Measurements from ENCODE around the gene SLC28A1.
"Not testable (repeated sequence)": the region's sequence is repeated elsewhere in the genome, so short reads cannot be mapped to it uniquely, and the experiment has no call there.

Gene SLC28A1

GRCh38 chr15:84862214-84862975 is 22.1 kb upstream of the SLC28A1 start:
- no peak for DNase-seq

GRCh38 chr15:84863565-84864443 is 20.7 kb upstream of the SLC28A1 start:
- DNase-seq, result no peak

GRCh38 chr15:84864444-84864795 is 20.0 kb upstream of the SLC28A1 start:
- DNase-seq, result no peak

- DNase-seq, result no peak
Observed at GRCh38 chr15:84865074-84865569, 19.3 kb upstream of the SLC28A1 start.

DNA sequence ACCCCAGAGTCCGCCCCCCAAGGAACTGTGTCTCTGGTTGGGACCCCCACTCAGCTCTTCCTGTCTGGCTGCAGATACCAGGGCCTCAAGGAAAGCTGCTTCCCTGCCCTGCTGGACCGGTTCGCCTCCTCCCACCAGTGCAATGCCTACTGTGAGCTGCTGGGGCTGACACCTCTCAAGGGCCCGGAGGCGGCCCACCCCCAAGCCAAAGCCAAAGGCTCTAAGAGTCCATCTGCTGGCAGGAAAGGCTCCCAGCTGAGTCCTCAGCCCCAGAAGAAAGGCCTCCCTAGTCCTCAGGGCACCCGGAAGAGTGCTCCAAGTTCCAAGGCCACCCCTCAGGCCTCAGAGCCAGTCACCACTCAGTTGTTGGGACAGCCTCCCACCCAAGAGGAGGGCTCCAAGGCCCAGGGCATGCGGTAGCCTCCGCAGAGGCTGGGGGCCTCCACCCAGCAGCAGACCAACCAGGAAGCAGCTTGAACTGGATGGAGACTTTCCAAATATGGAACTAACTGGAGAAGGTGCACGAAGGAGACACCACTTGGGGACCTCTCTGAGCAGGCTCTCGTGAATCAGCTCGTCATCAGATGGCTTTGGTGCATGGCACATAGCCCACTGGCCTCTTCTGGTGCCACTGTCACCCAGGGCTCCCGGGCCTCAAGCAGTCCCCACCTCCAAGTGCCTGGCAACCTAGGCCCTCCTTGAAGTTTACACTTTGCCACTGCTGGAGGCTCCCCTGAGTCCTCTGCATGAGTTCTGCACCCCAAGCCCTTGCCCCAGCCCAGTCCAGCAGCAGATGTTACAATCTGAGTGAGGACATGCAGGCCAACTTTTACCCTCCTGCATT is 16.2 kb upstream of the SLC28A1 start:
- DNase-seq, result no peak

GRCh38 chr15:84869510-84869909 is 15.0 kb upstream of the SLC28A1 start:
- DNase-seq, result no peak

DNA sequence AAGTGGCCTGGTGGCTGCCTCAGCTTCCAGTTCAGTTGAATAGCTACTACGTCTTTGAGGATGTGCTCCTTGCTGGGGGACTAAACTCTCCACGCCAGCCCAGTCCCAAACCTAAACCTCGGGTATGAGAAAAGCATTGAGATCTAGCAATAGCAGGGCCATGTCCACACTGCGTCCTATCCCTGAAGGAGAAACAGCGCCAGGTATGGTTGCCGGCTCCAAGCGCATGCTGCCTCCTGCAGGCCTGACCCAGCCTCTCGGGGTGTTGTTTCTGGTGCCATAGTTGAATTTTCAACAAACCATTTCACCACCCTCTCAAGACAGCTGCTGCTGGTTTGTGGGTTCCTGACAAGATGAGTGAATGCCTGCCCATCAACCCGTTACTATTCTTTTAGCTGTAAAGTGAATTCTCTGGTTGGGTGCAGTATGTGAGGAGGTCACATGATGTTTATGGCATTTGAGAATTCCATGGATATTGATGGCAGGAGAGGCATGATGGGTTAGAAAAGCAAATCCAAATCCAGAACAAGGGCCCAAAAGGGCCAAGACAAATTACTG is 13.0 kb upstream of the SLC28A1 start:
- DNase-seq, result no peak

- no peak for DNase-seq
Observed at GRCh38 chr15:84872009-84872910, 12.2 kb upstream of the SLC28A1 start.

DNA sequence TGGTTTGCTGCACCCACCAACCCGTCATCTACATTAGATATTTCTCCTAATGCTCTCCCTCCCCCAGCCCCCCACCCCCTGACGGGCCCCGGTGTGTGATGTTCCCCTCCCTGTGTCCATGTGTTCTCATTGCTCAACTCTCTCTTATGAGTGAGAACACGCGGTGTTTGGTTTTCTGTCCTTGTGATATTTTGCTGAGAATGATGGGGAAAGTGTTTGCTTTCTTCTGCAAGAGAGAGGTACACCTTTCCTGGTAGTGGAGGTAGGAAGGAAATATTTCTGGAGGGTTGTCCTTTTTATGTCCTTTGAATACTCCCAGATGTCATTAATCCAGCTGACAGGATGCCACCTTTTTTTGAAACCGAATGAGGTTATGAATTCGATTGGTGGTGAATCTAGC is 10.5 kb upstream of the SLC28A1 start:
- DNase-seq, result no peak

DNA sequence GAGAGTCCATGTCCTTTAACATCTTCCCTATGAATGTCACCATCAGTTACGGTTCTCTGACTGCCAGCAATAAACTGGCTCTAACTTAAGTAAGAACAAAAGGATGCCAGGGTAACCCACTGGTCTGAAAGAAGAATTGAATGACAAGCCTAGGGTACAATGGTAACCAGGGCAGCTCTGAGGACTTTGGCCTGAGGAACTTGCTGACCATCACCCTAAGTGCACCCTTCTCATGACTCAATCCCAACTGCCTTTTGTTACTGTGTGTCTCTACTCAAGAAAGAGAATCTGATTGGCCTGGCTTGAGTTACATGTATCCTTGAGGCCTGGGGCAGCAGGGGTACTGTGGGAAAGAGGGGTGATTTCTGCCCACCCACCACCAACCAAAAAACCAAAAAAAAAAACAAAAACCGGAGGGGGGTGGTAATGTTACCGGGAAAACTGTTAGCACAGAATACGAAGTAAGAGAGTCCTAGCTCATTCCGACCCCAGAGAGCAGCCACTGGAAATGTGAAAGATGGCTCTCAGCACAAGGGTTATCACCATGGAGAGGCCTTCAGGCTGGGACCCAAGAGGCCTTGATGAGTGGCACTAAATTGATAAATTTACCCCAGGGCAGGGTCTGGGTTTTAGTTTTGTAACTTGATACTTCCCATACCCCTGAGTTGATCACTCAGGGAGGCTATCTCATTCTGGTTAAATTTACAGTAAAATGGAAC is 9.3 kb upstream of the SLC28A1 start:
- no peak for DNase-seq

GRCh38 chr15:84876269-84876668 is 8.2 kb upstream of the SLC28A1 start:
- no peak for DNase-seq

- not testable (repeated sequence) for DNase-seq
Observed at GRCh38 chr15:84877701-84878100, 6.8 kb upstream of the SLC28A1 start.

DNA sequence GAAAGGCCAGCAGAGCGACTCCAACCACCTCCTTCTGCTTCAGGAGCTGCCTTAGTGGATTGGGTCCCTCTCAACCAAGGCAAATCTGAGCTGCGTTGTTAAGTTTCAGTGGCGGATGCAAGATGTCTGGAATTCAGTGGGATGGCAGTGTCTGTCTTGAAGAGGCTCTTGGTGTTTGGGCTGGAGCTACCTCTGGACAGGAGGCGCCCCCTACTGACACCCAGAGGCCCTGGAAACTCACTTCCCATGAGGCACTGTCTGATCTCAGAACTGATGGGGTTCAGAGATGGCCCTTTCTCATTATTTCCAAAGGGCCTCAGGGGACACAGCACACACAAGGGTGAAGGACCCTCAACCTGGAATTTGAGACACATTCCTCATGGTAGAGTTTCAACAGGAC is 6.0 kb upstream of the SLC28A1 start:
- DNase-seq, result peak; percentile 7

DNA sequence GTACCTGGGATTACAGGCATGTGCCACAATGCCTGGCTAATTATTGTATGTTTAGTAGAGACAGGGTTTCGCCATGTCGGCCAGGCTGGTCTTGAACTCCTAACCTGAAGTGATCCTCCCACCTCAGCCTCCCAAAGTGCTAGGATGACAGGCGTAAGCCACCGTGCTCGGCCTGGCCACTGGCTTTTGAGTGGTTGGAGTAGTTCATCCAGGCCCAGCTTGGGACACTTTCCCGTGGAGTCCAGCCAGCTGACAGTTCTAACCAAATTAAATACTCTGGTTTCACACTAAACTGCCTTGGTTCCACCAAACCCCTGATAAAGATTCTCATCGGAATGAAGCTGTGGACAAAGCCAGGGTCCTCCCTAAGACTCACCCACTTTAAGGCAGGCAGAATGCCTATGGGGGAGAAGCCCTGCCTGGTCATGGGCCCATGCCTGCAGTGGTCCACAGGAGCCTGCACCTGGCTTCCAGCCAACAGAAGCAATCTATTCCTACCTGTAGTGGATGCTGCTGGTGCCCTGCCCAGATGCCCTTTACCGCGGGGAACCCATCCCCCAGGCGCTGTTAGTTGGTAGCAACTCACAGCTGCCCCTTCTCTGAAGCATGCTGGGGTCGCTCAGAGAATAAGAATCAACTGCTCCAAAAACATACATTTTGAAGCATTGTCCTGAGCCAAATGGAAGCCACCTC is 5.2 kb upstream of the SLC28A1 start:
- DNase-seq, result no peak

DNA sequence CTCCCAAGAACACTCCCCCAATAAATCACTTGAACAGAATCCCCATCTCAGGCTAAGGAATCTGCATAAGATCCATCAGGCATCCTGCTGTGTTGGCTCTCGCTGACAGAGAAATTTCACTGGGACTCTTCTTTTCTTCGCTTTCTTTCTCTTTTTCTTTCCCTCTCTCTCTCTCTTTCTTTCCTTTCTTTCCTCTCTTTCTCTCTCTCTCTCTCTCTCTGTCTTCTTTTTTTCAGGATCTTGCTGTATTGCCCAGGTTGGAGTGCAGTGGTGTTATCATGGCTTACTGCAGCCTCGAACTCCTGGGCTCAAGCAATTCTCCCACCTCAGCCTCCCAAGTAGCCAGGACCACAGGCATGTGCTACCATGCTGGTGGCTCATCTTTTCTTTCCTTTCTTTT is 4.5 kb upstream of the SLC28A1 start:
- no peak for DNase-seq

- DNase-seq, result no peak
Observed at GRCh38 chr15:84880822-84881519, 3.5 kb upstream of the SLC28A1 start.

DNA sequence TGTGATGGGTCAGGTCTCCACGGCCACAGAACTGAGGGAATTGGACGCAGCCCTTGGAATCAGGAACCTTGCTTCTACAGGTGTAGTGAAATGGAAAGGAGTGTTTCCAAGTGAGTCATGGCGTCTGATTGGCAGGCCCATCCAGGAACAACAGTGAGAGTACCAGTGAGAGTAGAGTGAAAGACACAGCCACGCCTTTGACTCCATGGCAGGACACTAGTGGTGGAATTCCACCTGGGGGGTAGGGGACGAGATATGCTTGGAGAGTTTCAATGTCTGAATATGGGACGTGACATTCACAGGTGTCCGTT is 3.0 kb upstream of the SLC28A1 start:
- DNase-seq, result no peak

DNA sequence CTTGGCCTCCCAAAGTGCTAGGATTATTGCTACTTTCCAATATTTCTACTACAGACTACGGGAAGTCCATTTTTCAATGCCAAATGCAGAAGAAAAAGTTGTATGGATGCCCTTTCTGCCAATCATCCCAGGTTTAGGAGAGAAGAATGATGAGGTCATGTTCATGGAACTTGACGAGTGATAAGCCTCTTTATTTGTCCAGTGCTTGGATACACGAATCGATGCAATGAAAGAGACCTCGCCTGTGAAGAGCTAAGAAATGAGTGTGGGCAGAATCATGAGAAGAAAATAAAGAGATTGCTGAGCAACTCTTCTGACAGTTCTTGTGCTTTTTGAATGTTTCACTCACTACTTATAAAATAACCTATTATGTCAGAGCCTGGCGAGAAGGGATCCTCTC is 996 bp upstream of the SLC28A1 start:
- DNase-seq, result no peak

DNA sequence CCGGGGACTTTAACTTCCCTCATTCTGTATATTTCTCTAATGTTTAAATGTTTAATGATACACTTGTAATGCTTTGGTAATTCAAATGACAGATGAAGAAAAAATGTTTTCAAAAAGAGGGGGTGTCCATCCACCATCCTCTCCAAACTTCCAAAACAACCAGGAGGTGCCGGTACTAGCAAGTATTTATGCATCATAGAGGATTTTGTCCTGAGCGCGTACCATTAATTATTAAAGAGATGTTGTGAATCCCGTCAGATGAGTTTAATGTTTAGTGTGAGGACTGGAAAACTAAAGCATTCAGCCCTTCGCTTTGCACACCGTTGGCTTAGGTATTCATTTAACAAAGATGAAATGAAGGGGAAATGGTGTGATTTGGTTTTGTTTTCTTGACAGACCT is 1.3 kb downstream of the SLC28A1 start:
- no peak for DNase-seq

All from NCI-H146 (cell line).